Loucy (cell line): ENCODE measurements around the gene HSD17B13.
A peak's percentile ranks its signal among the peaks of the same experiment; 100 is the strongest.
"Not testable (repeated sequence)": the region's sequence is repeated elsewhere in the genome, so short reads cannot be mapped to it uniquely, and the experiment has no call there.

Experiments
- H2AFZ ChIP-seq: fragments of 200-600 bp; sonication (generic); 2 replicates; pipeline ENCODE4 v1.6.0; 2016; ENCODE audit warnings: antibody characterized with exemption, mild to moderate bottlenecking, low read length, moderate library complexity
- H3F3A ChIP-seq: fragments of 200-600 bp; 2 replicates; pipeline ENCODE4 v1.6.0; 2016; ENCODE audit warnings: antibody characterized with exemption, low read depth, mild to moderate bottlenecking
- H3K27me3 ChIP-seq: fragments of 200-600 bp; sonication (generic); 2 replicates; pipeline ENCODE4 v1.6.1; 2014; ENCODE audit warnings: low read length, mild to moderate bottlenecking; ENCODE audit not compliant: insufficient read depth, poor library complexity, severe bottlenecking
- H3K36me3 ChIP-seq: fragments of 200-600 bp; sonication (generic); 2 replicates; pipeline ENCODE4 v1.6.1; 2016; ENCODE audit warnings: low read length; ENCODE audit not compliant: insufficient read depth
- H3K4me1 ChIP-seq: fragments of 200-600 bp; sonication (generic); 2 replicates; pipeline ENCODE4 v1.5.1; 2014; ENCODE audit warnings: low read length, mild to moderate bottlenecking; ENCODE audit not compliant: insufficient read depth, poor library complexity, severe bottlenecking
- H3K4me2 ChIP-seq: fragments of 200-600 bp; sonication (generic); 2 replicates; pipeline ENCODE4 v1.6.0; 2014; ENCODE audit warnings: antibody characterized with exemption, low read length, low read depth, mild to moderate bottlenecking; ENCODE audit not compliant: poor library complexity, severe bottlenecking
- H3K4me3 ChIP-seq: fragments of 200-600 bp; sonication (generic); 2 replicates; pipeline ENCODE4 v1.5.1; 2014; ENCODE audit warnings: low read length, mild to moderate bottlenecking, mixed read lengths; ENCODE audit not compliant: poor library complexity, severe bottlenecking
- H3K79me2 ChIP-seq: fragments of 200-600 bp; sonication (generic); 2 replicates; pipeline ENCODE4 v1.6.1; 2014; ENCODE audit warnings: low read length; ENCODE audit not compliant: insufficient read depth
- H3K9ac ChIP-seq: fragments of 200-600 bp; sonication (generic); 2 replicates; pipeline ENCODE4 v1.6.0; 2014; ENCODE audit warnings: mild to moderate bottlenecking, low read depth, low read length, moderate library complexity; ENCODE audit not compliant: poor library complexity, severe bottlenecking
- H3K9me2 ChIP-seq: fragments of 200-600 bp; sonication (generic); replicated peaks from 2 replicates; pipeline ENCODE4 v1.6.1; 2016; ENCODE audit warnings: low read depth, low read length, mixed read lengths
- H3K9me3 ChIP-seq: fragments of 200-600 bp; sonication (generic); 2 replicates; pipeline ENCODE4 v1.6.1; 2014; ENCODE audit warnings: mild to moderate bottlenecking, antibody characterized with exemption, low read length, low read depth; ENCODE audit not compliant: insufficient read depth
- H4K20me1 ChIP-seq: fragments of 200-600 bp; sonication (generic); 2 replicates; pipeline ENCODE4 v1.6.0; 2014; ENCODE audit warnings: antibody characterized with exemption, low read length, mild to moderate bottlenecking; ENCODE audit not compliant: insufficient read depth, poor library complexity, severe bottlenecking
- CTCF ChIP-seq: fragments of 200-600 bp; sonication (generic); conservative IDR thresholded peaks from 2 replicates; pipeline ENCODE4 v1.5.1; 2014; ENCODE audit warnings: mild to moderate bottlenecking, antibody characterized with exemption, low read length
- EZH2phosphoT487 ChIP-seq: fragments of 200-600 bp; IDR thresholded peaks from 2 replicates; pipeline ENCODE4 v1.6.1; 2018; ENCODE audit warnings: antibody characterized with exemption, mild to moderate bottlenecking, moderate library complexity, borderline replicate concordance

HSD17B13 gene

GRCh38 chr4:87353592-87353991 is 30.9 kb upstream of the HSD17B13 start:
- Histone ChIP-seq H3K36me3 (peaks cover 5% of the 10 kb centered on the region), H3K9me2 (no peaks in the 10 kb centered on the region), H3K9me3 (no peaks in the 10 kb centered on the region), H3K4me1 (no peaks in the 10 kb centered on the region), H3K4me2 (no peak overlapping the region), H2AFZ (no peak overlapping the region), H3K27me3 (no peaks in the 10 kb centered on the region), H3K9ac (no peak overlapping the region), H4K20me1 (no peaks in the 10 kb centered on the region), H3K79me2 (no peaks in the 10 kb centered on the region), H3K4me3 (no peak overlapping the region), H3F3A (no peaks in the 10 kb centered on the region)
- TF ChIP-seq CTCF (peak; percentile 82), EZH2phosphoT487 (no peak)

DNA sequence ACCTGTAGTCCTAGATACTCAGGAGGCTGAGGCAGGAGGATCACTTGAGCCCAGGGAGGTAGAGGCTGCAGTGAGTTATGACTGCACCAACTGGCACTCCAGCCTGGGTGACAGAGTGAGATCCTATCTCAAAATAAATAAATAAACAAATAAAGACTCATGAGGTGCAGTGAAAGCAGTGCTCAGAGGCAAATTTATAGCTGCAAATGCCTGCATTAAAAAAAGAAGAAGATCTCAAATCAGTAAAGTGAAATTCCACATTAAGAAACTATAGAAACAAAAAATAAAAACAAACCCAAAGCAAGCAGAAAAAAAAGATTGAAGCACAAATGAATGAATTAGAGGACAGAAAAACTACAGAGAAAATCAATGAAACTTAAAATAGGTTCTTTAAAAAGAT is 22.5 kb upstream of the HSD17B13 start:
- H3F3A ChIP-seq = no peaks in the 10 kb centered on the region
- no peaks in the 10 kb centered on the region for H3K9me2 ChIP-seq
- no peaks in the 10 kb centered on the region for H3K9me3 ChIP-seq
- no peak for TF ChIP-seq EZH2phosphoT487
- no peak for TF ChIP-seq CTCF
- no peaks in the 10 kb centered on the region for H3K4me1 ChIP-seq
- no peak overlapping the region for H3K4me3 ChIP-seq
- no peaks in the 10 kb centered on the region for H3K27me3 ChIP-seq
- H3K36me3 ChIP-seq = peaks cover 18% of the 10 kb centered on the region; the same call in 1 of the 2 replicates
- no peaks in the 10 kb centered on the region for H4K20me1 ChIP-seq
- no peak overlapping the region for H3K9ac ChIP-seq
- no peak overlapping the region for H2AFZ ChIP-seq
- no peaks in the 10 kb centered on the region for H3K79me2 ChIP-seq
- no peak overlapping the region for H3K4me2 ChIP-seq

DNA sequence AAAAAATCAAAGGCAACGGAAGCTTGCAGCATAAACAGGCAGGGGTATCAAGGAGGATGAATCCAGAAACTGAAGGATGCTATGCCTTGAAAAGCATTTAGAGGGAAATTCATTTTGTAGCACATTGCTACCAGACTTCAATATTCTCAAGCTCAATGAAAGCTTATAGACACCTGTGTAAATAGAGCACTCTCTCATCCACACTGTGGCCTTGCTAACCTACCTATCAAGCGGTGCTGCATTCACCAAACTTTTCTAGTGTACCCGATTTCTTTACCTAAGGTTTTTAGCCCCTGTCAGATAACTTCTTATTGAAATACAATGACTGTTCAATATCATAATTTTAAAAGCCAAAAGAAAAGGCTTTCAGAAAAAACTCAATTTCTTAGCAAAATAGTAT is 20.2 kb upstream of the HSD17B13 start:
- Histone ChIP-seq H2AFZ (no peak overlapping the region), H4K20me1 (no peaks in the 10 kb centered on the region), H3K4me2 (no peak overlapping the region), H3K4me1 (no peaks in the 10 kb centered on the region), H3K4me3 (no peak overlapping the region), H3K9me2 (no peaks in the 10 kb centered on the region), H3K79me2 (no peaks in the 10 kb centered on the region), H3K36me3 (peaks cover 33% of the 10 kb centered on the region; the same call in 1 of the 2 replicates), H3K27me3 (no peaks in the 10 kb centered on the region), H3F3A (no peaks in the 10 kb centered on the region), H3K9ac (no peak overlapping the region), H3K9me3 (no peaks in the 10 kb centered on the region)
- TF ChIP-seq CTCF = no peak
- no peak for TF ChIP-seq EZH2phosphoT487

GRCh38 chr4:87341954-87342635 is 19.4 kb upstream of the HSD17B13 start:
- H3K27me3 ChIP-seq, H2AFZ ChIP-seq, H3K79me2 ChIP-seq, H4K20me1 ChIP-seq, H3K9ac ChIP-seq, H3K4me2 ChIP-seq, H3F3A ChIP-seq, H3K9me2 ChIP-seq, H3K4me3 ChIP-seq, H3K9me3 ChIP-seq, H3K4me1 ChIP-seq: not testable (repeated sequence)
- H3K36me3 ChIP-seq = peaks cover 38% of the 10 kb centered on the region; the same call in 1 of the 2 replicates
